SK-N-MC (cell line): ENCODE measurements around the gene SYT13.

Experiments used
- EZH2 ChIP-seq: fragments of 200-600 bp; sonication (generic); IDR thresholded peaks from one replicate; pipeline ENCODE4 v1.6.1; 2017; ENCODE audit warnings: antibody characterized with exemption
- FOXP2 ChIP-seq: optimal IDR thresholded peaks from 2 replicates; pipeline ENCODE3; 2011; ENCODE audit warnings: mild to moderate bottlenecking, moderate library complexity; ENCODE audit not compliant: insufficient read depth; ENCODE audit errors: extremely low read length, control extremely low read depth
- POLR2AphosphoS5 ChIP-seq: IDR thresholded peaks from 2 replicates; pipeline ENCODE4 v1.6.1; 2012; ENCODE audit warnings: mild to moderate bottlenecking, low read depth, low read length, borderline replicate concordance

DNA sequence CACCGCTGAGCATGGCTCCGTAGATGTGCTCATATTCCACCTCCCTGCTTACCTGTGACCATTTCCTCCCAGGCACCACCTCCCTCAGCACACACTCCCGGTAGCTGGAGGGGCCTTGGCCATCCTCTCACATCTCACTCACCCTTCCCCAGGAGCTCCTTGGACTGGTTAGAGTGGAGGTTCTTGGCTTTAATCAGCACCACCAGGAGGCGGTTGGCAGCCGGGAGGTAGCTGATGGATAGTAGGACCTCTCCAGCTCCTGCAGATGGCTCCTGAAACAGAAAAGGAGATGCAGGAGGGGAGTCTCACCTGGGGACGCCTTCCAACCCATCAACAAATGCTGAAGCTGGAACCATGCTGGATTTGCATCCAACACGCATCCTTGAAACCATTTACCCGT lies 39.9 kb downstream of the SYT13 start:
- TF ChIP-seq EZH2 (no peak), POLR2AphosphoS5 (no peak), FOXP2 (no peak)
